Fibroblast of mammary gland (primary cell): ENCODE data around the gene CEP97.
A peak's percentile ranks its signal among the peaks of the same experiment; 100 is the strongest.

Source experiments
- DNase-seq: peaks from one replicate; pipeline ENCODE4 v3.0.0-alpha.2; 2010; ENCODE audit warnings: low read depth
- H3K4me3 ChIP-seq: 2 replicates; pipeline ENCODE4 v1.5.1; 2011; ENCODE audit warnings: low read depth, mild to moderate bottlenecking, low read length, moderate library complexity; ENCODE audit not compliant: control insufficient read depth
- TF ChIP-seq, protein P1 (sequence below): conservative IDR thresholded peaks from 2 replicates; pipeline ENCODE4 v1.5.1; 2011; ENCODE audit warnings: low read depth, low read length, inconsistent platforms; ENCODE audit not compliant: control insufficient read depth, insufficient read depth

Gene CEP97

DNA sequence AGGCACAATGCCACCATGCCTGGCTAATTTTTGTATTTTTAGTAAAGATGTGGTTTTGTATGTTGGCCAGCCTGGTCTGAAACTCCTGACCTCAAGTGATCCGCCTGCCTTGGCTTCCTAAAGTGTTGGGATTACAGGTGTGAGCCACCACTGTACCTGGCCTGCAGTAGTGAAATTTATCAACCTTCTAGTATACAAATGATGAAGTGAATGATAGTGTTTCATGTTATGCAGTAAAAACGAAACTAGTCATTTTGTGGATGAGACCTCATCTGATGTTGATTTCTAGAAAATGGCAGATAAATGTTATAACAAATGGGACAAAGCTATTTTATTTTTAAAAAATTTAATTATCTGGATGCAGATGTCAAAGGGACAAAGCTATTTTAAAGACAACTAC lies 87.5 kb downstream of the CEP97 start:
- no peak overlapping the region for H3K4me3 ChIP-seq
- no peak for DNase-seq
- TF ChIP-seq, protein P1, sequence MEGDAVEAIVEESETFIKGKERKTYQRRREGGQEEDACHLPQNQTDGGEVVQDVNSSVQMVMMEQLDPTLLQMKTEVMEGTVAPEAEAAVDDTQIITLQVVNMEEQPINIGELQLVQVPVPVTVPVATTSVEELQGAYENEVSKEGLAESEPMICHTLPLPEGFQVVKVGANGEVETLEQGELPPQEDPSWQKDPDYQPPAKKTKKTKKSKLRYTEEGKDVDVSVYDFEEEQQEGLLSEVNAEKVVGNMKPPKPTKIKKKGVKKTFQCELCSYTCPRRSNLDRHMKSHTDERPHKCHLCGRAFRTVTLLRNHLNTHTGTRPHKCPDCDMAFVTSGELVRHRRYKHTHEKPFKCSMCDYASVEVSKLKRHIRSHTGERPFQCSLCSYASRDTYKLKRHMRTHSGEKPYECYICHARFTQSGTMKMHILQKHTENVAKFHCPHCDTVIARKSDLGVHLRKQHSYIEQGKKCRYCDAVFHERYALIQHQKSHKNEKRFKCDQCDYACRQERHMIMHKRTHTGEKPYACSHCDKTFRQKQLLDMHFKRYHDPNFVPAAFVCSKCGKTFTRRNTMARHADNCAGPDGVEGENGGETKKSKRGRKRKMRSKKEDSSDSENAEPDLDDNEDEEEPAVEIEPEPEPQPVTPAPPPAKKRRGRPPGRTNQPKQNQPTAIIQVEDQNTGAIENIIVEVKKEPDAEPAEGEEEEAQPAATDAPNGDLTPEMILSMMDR: no peak

DNA sequence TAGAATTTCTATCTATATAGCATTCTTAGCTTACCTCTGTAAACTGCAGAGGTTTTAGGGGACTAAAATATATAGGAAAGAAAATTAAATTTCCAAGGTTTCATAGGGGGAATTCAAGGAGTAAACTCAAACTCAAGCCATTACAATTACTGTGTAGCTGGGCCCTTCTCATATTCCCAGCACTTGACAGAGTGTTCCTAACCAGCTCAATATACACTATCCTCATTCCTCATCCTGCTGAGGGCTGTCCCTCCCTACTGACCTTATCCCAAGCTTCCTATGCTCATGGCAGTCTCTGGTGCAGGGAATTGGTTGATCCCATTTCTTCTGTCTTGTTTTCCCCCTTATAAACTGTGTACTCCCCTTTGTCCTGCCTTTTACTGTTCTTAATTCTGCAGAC lies 88.5 kb downstream of the CEP97 start:
- no peak overlapping the region for H3K4me3 ChIP-seq
- TF ChIP-seq, protein P1: no peak
- DNase-seq: no peak

DNA sequence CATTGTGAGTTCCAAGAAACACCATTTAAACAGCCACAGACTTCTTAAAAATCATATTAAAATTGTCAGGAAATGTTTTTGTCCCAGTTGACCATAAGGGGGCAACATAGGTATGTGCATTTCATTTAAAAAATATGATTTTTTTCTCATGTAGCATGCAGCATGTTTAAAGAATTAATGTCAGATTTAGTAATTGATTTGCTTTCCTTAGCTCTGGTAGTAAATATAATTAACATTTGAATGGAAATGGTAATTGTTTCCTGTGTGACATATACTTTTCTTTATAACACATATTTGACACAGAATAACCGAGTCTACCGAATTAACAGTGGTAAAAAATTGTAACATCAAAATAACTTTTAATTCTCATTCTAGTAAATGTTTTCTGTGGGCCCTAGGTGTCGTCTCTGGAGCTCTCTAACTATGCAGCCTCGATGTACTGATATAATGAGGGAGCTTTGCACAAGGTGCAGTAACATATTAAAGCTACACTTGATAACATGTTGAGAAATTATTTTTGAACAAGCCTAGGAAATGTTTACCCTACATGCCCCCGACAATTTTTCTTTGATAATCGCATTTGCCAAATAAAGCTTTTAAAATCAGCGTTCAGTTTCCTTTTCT lies 89.5 kb downstream of the CEP97 start:
- DNase-seq: peak; percentile 49
- no peak overlapping the region for H3K4me3 ChIP-seq
- TF ChIP-seq, protein P1: peak; percentile 62

DNA sequence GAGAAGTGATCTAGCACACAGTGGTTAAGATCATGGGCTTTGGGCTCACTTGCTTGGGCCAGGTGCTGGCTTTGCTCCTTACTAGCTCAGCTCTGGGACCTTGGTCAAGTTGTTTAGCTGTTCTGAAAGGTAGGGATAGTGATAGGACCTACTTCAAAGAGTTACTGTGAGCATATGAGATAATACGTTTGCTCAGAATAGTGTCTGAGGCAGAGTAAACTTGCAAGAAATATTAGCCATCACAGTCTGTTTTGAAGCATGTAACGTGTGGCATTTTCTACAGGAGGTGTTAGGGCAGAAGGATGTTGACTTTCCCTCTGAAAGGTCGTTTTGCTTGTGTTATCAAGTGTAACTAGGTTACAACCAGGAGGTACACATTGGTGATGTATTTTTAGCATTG lies 90.4 kb downstream of the CEP97 start:
- DNase-seq: no peak
- TF ChIP-seq, protein P1: no peak
- H3K4me3 ChIP-seq: no peak overlapping the region

DNA sequence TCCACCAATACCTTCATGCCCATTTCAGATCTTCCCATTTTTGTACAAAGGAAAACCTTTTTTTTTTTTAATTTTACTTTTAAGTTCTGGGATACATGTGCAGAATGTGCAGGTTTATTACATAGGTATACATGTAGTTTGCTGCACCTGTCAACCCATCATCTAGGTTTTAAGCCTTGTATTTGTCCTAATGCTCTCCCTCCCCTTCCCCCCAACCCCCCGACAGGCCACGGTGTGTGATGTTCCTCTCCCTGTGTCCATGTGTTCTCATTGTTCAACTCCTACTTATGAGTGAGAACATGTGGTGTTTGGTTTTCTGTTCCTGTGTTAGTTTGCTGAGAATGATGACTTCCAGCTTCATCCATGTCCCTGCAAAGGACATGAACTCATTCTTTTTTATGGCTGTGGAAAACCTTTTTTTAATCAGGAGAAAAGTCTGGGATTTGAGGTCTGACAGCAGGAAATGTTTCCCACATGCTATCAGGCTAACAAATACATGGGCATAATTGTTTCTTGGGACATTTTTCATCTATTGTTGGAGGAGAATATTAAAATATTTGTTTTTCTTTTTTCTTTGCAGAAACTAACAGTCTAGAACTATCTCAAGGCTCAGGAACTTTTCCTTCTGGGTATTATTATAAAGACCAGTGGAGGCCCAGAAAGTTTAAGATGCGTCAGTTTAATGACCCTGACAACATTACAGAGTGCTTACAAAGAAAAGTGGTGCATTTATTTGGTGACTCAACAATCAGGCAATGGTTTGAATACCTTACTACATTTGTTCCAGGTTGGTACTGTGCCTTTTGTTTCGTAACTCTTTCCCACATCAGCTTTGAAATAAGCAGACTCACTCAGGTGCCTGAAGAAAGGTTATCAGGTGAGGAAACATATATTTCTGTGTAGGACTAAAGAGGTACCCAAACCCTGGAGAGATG lies 92.1 kb downstream of the CEP97 start:
- no peak overlapping the region for H3K4me3 ChIP-seq
- TF ChIP-seq, protein P1: no peak
- DNase-seq: no peak

DNA sequence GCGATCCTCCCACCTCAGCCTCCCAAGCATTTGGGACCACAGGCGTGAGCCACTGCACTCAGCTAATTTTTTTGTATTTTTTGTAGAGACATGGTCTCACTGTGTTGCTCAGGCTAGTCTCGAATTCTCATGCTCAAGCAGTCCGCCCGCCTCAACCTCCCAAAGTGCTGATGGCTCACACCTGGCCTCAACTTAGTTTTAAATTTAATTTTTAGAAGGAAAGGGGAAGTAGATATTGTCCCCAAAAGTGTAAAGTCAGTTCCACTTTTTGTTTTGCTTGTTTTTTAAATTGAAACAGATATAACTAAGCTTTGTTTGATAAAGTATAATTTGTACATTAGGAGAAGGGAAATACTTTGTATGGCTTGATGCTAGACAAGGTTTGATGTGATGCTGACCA lies 93.6 kb downstream of the CEP97 start:
- no peak for DNase-seq
- no peak overlapping the region for H3K4me3 ChIP-seq
- TF ChIP-seq, protein P1: no peak
